HL-60 (cell line): ENCODE measurements around the gene KIAA0232.

Experiments used
- GABPA ChIP-seq: IDR thresholded peaks from 2 replicates; pipeline ENCODE4 v1.6.1; 2012; ENCODE audit warnings: low read depth
- POLR2AphosphoS5 ChIP-seq: IDR thresholded peaks from 2 replicates; pipeline ENCODE4 v1.6.1; 2012; ENCODE audit warnings: low read depth
- SPI1 ChIP-seq: IDR thresholded peaks from 2 replicates; pipeline ENCODE4 v1.6.1; 2012; ENCODE audit warnings: low read depth, mild to moderate bottlenecking, borderline replicate concordance
- TF ChIP-seq, protein P1 (sequence below): IDR thresholded peaks from one replicate; pipeline ENCODE4 v1.5.1; 2011; ENCODE audit warnings: low read length, control low read depth, inconsistent platforms; ENCODE audit not compliant: insufficient read depth
- TF ChIP-seq, protein P2 (sequence below): IDR thresholded peaks from 2 replicates; pipeline ENCODE4 v1.6.1; 2012; ENCODE audit warnings: low read depth; ENCODE audit not compliant: insufficient replicate concordance

DNA sequence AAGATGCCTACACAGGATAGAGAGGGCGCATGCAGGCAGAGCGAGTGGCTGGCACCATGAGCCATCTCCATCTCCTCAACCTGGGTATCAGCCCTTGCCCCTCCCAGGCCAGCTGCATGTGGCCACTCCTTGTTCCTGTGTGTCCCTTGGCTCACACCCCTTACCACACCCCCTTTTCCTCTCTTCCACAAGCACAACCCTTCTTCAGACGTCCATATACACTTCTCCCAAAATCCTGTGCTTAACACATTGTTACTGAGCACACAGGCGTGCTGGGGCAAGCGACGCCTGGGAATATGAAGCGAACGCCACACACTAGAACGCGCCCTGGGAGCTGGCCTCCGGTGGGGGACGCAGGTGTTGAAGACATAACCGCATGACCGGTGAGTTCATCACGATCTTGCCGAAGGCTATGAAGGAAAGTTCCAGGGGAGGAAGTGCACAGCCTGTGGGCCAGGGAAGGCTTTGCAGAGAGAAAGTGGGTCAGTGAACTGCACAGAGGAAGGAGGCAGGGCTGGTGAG is 19.1 kb upstream of the KIAA0232 start:
- TF ChIP-seq, protein P1, sequence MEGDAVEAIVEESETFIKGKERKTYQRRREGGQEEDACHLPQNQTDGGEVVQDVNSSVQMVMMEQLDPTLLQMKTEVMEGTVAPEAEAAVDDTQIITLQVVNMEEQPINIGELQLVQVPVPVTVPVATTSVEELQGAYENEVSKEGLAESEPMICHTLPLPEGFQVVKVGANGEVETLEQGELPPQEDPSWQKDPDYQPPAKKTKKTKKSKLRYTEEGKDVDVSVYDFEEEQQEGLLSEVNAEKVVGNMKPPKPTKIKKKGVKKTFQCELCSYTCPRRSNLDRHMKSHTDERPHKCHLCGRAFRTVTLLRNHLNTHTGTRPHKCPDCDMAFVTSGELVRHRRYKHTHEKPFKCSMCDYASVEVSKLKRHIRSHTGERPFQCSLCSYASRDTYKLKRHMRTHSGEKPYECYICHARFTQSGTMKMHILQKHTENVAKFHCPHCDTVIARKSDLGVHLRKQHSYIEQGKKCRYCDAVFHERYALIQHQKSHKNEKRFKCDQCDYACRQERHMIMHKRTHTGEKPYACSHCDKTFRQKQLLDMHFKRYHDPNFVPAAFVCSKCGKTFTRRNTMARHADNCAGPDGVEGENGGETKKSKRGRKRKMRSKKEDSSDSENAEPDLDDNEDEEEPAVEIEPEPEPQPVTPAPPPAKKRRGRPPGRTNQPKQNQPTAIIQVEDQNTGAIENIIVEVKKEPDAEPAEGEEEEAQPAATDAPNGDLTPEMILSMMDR, result no peak
- TF ChIP-seq, protein P2, sequence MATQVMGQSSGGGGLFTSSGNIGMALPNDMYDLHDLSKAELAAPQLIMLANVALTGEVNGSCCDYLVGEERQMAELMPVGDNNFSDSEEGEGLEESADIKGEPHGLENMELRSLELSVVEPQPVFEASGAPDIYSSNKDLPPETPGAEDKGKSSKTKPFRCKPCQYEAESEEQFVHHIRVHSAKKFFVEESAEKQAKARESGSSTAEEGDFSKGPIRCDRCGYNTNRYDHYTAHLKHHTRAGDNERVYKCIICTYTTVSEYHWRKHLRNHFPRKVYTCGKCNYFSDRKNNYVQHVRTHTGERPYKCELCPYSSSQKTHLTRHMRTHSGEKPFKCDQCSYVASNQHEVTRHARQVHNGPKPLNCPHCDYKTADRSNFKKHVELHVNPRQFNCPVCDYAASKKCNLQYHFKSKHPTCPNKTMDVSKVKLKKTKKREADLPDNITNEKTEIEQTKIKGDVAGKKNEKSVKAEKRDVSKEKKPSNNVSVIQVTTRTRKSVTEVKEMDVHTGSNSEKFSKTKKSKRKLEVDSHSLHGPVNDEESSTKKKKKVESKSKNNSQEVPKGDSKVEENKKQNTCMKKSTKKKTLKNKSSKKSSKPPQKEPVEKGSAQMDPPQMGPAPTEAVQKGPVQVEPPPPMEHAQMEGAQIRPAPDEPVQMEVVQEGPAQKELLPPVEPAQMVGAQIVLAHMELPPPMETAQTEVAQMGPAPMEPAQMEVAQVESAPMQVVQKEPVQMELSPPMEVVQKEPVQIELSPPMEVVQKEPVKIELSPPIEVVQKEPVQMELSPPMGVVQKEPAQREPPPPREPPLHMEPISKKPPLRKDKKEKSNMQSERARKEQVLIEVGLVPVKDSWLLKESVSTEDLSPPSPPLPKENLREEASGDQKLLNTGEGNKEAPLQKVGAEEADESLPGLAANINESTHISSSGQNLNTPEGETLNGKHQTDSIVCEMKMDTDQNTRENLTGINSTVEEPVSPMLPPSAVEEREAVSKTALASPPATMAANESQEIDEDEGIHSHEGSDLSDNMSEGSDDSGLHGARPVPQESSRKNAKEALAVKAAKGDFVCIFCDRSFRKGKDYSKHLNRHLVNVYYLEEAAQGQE, result no peak
- TF ChIP-seq GABPA, result no peak
- no peak for TF ChIP-seq POLR2AphosphoS5
- peak; percentile 80; the same call in 1 of the 2 replicates for TF ChIP-seq SPI1
